Activated B cell treated with CpG ODN at 0.5 μM for 24 hours (primary cell): ENCODE measurements around the gene STX4. TPM values are rescaled to one million over a fixed set of nuclear protein-coding genes. Genes with fewer than 3 reads are reported as not detected.
"Not testable (repeated sequence)": the region's sequence is repeated elsewhere in the genome, so short reads cannot be mapped to it uniquely, and the experiment has no call there.

Experiments used
- ATAC-seq: fragments of 200-7000 bp; cut with Tn5 transposase; one replicate; pipeline ENCODE4 v1.10.0; 2021; ENCODE audit warnings: low read depth, mild to moderate bottlenecking, moderate library complexity
- CTCF ChIA-PET: fragments of 350-600 bp; sonication (Branson Sonifier 250); formaldehyde crosslinking; loops from one replicate; lab custom pipeline; 2021; ENCODE audit warnings: antibody characterized with exemption; lab: Charles Lee
- POLR2A ChIA-PET: fragments of 350-600 bp; sonication (Branson Sonifier 250); formaldehyde crosslinking; loops from one replicate; lab custom pipeline; 2021; ENCODE audit warnings: antibody characterized with exemption; lab: Charles Lee
- DNase-seq: peaks from one replicate; pipeline ENCODE4 v3.0.0; 2022
- H3K27ac Mint-ChIP-seq: one replicate; pipeline ENCODE4 v1.8.0; 2020; ENCODE audit warnings: mixed read lengths
- H3K27me3 Mint-ChIP-seq: one replicate; pipeline ENCODE4 v1.8.0; 2021; ENCODE audit warnings: mixed read lengths
- H3K36me3 Mint-ChIP-seq: one replicate; pipeline ENCODE4 v1.8.0; 2021; ENCODE audit warnings: low read depth, mixed read lengths
- H3K4me1 Mint-ChIP-seq: one replicate; pipeline ENCODE4 v1.8.0; 2021; ENCODE audit warnings: mixed read lengths
- H3K4me3 Mint-ChIP-seq: one replicate; pipeline ENCODE4 v1.8.0; 2020; ENCODE audit warnings: mild to moderate bottlenecking, mixed read lengths
- H3K9me3 Mint-ChIP-seq: one replicate; pipeline ENCODE4 v1.8.0; 2020; ENCODE audit warnings: mixed read lengths
- intact Hi-C: fragments of 100-400 bp; cut with micrococcal nuclease; formaldehyde crosslinking; loops from one replicate; pipeline ENCODE4 v1.15.1; 2024
- total RNA-seq: library from RNA; stranded (reverse); gene quantifications from 2 replicates; pipeline ENCODE4 v1.2.3, GENCODE V29; 2022
- TF ChIP-seq, protein P1 (sequence below): fragments of 200-600 bp; IDR thresholded peaks from one replicate; pipeline ENCODE4 v1.8.0; 2022; ENCODE audit warnings: antibody characterized with exemption, mild to moderate bottlenecking

The STX4 gene
- total RNA-seq, 1 donor from 2014 or later, result 107 TPM

DNA sequence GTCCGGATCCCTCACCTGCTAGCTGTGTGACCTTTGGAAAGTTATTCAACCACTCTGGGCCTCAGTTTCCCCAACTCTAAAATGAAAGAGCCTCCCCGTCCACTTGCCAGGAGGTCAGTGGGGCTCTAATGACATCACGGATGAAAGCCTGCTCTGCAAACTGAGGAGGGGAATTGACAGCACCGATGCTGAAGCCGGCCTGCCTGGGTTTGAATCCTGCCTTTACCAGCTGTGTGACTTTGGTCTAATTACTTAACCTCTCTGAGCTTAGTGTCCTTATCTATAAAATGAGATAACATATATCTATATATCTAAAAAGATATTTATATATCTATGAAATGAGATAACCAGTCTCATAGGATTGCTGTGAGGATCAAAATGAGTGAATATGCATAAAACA is 24.8 kb upstream of the STX4 start:
- H3K9me3 Mint-ChIP-seq, result no peaks in the 10 kb centered on the region
- peaks cover 35% of the 10 kb centered on the region for H3K27me3 Mint-ChIP-seq
- intact Hi-C loops, result no loop called here

GRCh38 chr16:31009120-31009519 is 24.2 kb upstream of the STX4 start:
- Mint-ChIP-seq H3K4me1 (peaks cover 18% of the 10 kb centered on the region), H3K27ac (no peak overlapping the region), H3K4me3 (no peak overlapping the region), H3K36me3 (no peaks in the 10 kb centered on the region), H3K9me3 (no peaks in the 10 kb centered on the region), H3K27me3 (peaks cover 35% of the 10 kb centered on the region)
- CTCF ChIA-PET, result no interaction called here
- intact Hi-C loops, result no loop called here
- TF ChIP-seq, protein P1, sequence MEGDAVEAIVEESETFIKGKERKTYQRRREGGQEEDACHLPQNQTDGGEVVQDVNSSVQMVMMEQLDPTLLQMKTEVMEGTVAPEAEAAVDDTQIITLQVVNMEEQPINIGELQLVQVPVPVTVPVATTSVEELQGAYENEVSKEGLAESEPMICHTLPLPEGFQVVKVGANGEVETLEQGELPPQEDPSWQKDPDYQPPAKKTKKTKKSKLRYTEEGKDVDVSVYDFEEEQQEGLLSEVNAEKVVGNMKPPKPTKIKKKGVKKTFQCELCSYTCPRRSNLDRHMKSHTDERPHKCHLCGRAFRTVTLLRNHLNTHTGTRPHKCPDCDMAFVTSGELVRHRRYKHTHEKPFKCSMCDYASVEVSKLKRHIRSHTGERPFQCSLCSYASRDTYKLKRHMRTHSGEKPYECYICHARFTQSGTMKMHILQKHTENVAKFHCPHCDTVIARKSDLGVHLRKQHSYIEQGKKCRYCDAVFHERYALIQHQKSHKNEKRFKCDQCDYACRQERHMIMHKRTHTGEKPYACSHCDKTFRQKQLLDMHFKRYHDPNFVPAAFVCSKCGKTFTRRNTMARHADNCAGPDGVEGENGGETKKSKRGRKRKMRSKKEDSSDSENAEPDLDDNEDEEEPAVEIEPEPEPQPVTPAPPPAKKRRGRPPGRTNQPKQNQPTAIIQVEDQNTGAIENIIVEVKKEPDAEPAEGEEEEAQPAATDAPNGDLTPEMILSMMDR, result no peak
- DNase-seq (no peak), ATAC-seq (no peak)
- POLR2A ChIA-PET, result no interaction called here

More for the DNA sequence above, 24.8 kb upstream of the STX4 start:
- TF ChIP-seq, protein P1, result no peak
- ATAC-seq, result no peak
- H3K27ac Mint-ChIP-seq, result no peak overlapping the region
- H3K4me1 Mint-ChIP-seq, result peaks cover 15% of the 10 kb centered on the region
- ChIA-PET CTCF (no interaction called here), POLR2A (no interaction called here)
- H3K36me3 Mint-ChIP-seq, result no peaks in the 10 kb centered on the region
- no peak for DNase-seq
- no peak overlapping the region for H3K4me3 Mint-ChIP-seq

DNA sequence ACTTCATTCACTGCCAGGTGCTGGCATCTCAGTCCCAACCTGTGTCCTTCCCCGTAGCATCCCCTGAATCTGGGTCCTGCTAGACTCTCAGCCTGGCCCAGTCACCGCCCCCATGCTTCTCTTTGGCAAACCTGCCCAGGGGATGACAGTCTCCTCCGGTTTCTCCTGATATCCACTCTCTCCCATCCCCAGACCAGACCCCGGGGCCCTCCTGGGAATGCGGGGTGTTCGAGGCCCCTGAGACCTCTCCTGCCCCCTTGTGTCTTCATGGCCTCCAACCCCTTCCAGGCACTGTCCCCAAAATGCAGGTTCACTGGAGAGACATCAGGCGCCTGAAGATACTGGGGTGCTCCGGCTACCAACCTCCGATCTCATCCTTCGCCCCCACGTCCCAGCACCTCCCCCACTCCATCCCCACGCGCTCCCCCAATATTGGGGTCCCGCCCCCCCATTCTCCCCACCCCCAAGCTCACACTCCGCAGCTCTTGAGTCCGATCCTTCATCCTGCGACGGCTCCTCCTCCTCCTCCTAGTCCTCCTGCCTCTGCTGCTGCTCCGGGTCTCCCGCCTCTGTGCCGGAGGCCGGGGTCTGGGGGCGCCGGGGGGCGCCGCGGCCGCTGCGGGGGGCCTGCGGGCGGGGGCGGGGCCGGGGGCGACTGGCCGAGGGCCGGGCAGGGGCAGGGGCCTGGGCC is 23.3 kb upstream of the STX4 start:
- Mint-ChIP-seq H3K9me3 (no peaks in the 10 kb centered on the region), H3K4me3 (peak overlapping the region; percentile 38), H3K27ac (no peak overlapping the region), H3K36me3 (no peaks in the 10 kb centered on the region), H3K4me1 (peaks cover 18% of the 10 kb centered on the region), H3K27me3 (peaks cover 37% of the 10 kb centered on the region)
- DNase-seq (no peak), ATAC-seq (no peak)
- POLR2A ChIA-PET, result interaction anchor here (0.6 kb wide), 1 partner anchor 53 kb away, joined by 3 read pairs; the partner anchor contains the start of gene SETD1A
- intact Hi-C loops, result no loop called here
- TF ChIP-seq, protein P1, result no peak
- CTCF ChIA-PET, result no interaction called here

GRCh38 chr16:31010585-31011325 is 22.6 kb upstream of the STX4 start, which contains the start of gene STX1B:
TSS of gene STX1B (minus strand) at chr16:31010638. CDS start at chr16:31010396, 242 bp downstream.
- H3K36me3 Mint-ChIP-seq, result no peaks in the 10 kb centered on the region
- peaks cover 40% of the 10 kb centered on the region for H3K27me3 Mint-ChIP-seq
- intact Hi-C loops, result no loop called here

GRCh38 chr16:31011815-31012214 is 21.5 kb upstream of the STX4 start:
- POLR2A ChIA-PET, intact Hi-C loops, H3K36me3 Mint-ChIP-seq, CTCF ChIA-PET, H3K4me3 Mint-ChIP-seq, ATAC-seq, H3K9me3 Mint-ChIP-seq, DNase-seq, H3K27ac Mint-ChIP-seq: not testable (repeated sequence)
- peaks cover 18% of the 10 kb centered on the region for H3K4me1 Mint-ChIP-seq
- peaks cover 40% of the 10 kb centered on the region for H3K27me3 Mint-ChIP-seq

More at GRCh38 chr16:31010585-31011325, 22.6 kb upstream of the STX4 start, which contains the start of gene STX1B:
- TF ChIP-seq, protein P1, result no peak
- Mint-ChIP-seq H3K27ac (no peak within 1 kb of the TSS), H3K9me3 (no peaks in the 10 kb centered on the region), H3K4me3 (peak within 1 kb of the TSS; percentile 38), H3K4me1 (peaks cover 18% of the 10 kb centered on the region)
- DNase-seq, result no peak
- POLR2A ChIA-PET, result interaction anchor here (0.6 kb wide), 1 partner anchor 53 kb away, joined by 3 read pairs; the partner anchor contains the start of gene SETD1A
- CTCF ChIA-PET, result no interaction called here
- peak; percentile 37 for ATAC-seq

- H3K4me3 Mint-ChIP-seq, intact Hi-C loops, POLR2A ChIA-PET, DNase-seq, H3K9me3 Mint-ChIP-seq, ATAC-seq, H3K36me3 Mint-ChIP-seq, CTCF ChIA-PET, H3K27ac Mint-ChIP-seq: not testable (repeated sequence)
- Mint-ChIP-seq H3K4me1 (peaks cover 18% of the 10 kb centered on the region), H3K27me3 (peaks cover 40% of the 10 kb centered on the region)
Measured at GRCh38 chr16:31013292-31013691, 20.1 kb upstream of the STX4 start.
